Measurements from ENCODE around the gene ODF2.

GRCh38 chr9:128469070-128469469, 13.3 kb downstream of the ODF2 start:
- TF ChIP-seq CTCF (conservative IDR thresholded peaks at IDR 0.05; ENCODE audit: low read depth, low read length): no peak
- TF ChIP-seq EZH2 (IDR thresholded peaks at IDR 0.05; ENCODE audit: borderline replicate concordance, low read depth, low read length, poor library complexity, severe bottlenecking): no peak
